ENCODE measurements around the gene ZGPAT.

ZGPAT gene

GRCh38 chr20:63685269-63686026 is 22.4 kb upstream of the ZGPAT start:
- Mint-ChIP-seq H3K27ac (no peak overlapping the region), H3K9me3 (no peaks in the 10 kb centered on the region), H3K36me3 (no peaks in the 10 kb centered on the region), H3K27me3 (no peaks in the 10 kb centered on the region), H3K4me1 (no peaks in the 10 kb centered on the region), H3K4me3 (no peak overlapping the region)
- no peak for DNase-seq (ENCODE audit: low spot score in 2 of 2)
- ATAC-seq (ENCODE audit: low read depth) = no peak

GRCh38 chr20:63686094-63686491 is 21.7 kb upstream of the ZGPAT start:
- Mint-ChIP-seq H3K27me3 (no peaks in the 10 kb centered on the region), H3K9me3 (no peaks in the 10 kb centered on the region), H3K27ac (no peak overlapping the region), H3K36me3 (no peaks in the 10 kb centered on the region), H3K4me3 (no peak overlapping the region), H3K4me1 (no peaks in the 10 kb centered on the region)
- DNase-seq (ENCODE audit: low spot score in 2 of 2) = no peak
- ATAC-seq (ENCODE audit: low read depth) = no peak

GRCh38 chr20:63686492-63687321 is 21.1 kb upstream of the ZGPAT start:
- peak; percentile 39 for ATAC-seq (ENCODE audit: low read depth)
- Mint-ChIP-seq H3K27me3 (no peaks in the 10 kb centered on the region), H3K4me1 (peaks cover 5% of the 10 kb centered on the region), H3K36me3 (no peaks in the 10 kb centered on the region), H3K9me3 (no peaks in the 10 kb centered on the region), H3K27ac (no peak overlapping the region), H3K4me3 (no peak overlapping the region)
- DNase-seq (ENCODE audit: low spot score in 2 of 2) = no peak

- DNase-seq (ENCODE audit: low spot score in 2 of 2) = no peak
- Mint-ChIP-seq H3K36me3 (no peaks in the 10 kb centered on the region), H3K27me3 (no peaks in the 10 kb centered on the region), H3K9me3 (no peaks in the 10 kb centered on the region), H3K4me3 (no peak overlapping the region), H3K27ac (no peak overlapping the region), H3K4me1 (peaks cover 5% of the 10 kb centered on the region)
- ATAC-seq (ENCODE audit: low read depth) = no peak
Measured at GRCh38 chr20:63687419-63688178, 20.2 kb upstream of the ZGPAT start.

GRCh38 chr20:63688228-63689045 is 19.4 kb upstream of the ZGPAT start:
- DNase-seq (ENCODE audit: low spot score in 2 of 2) = no peak

GRCh38 chr20:63689046-63690002 is 18.5 kb upstream of the ZGPAT start:
- Mint-ChIP-seq H3K36me3 (peaks cover 3% of the 10 kb centered on the region), H3K4me3 (no peak overlapping the region), H3K27ac (no peak overlapping the region), H3K9me3 (no peaks in the 10 kb centered on the region), H3K27me3 (no peaks in the 10 kb centered on the region), H3K4me1 (peaks cover 7% of the 10 kb centered on the region)
- DNase-seq (ENCODE audit: low spot score in 2 of 2) = no peak
- ATAC-seq (ENCODE audit: low read depth) = no peak

More at GRCh38 chr20:63688228-63689045, 19.4 kb upstream of the ZGPAT start:
- Mint-ChIP-seq H3K27ac (no peak overlapping the region), H3K36me3 (no peaks in the 10 kb centered on the region), H3K27me3 (no peaks in the 10 kb centered on the region), H3K4me3 (no peak overlapping the region), H3K4me1 (peaks cover 5% of the 10 kb centered on the region), H3K9me3 (no peaks in the 10 kb centered on the region)
- no peak for ATAC-seq (ENCODE audit: low read depth)

GRCh38 chr20:63690003-63690897 is 17.6 kb upstream of the ZGPAT start:
- Mint-ChIP-seq H3K27me3 (no peaks in the 10 kb centered on the region), H3K36me3 (peaks cover 3% of the 10 kb centered on the region), H3K4me3 (no peak overlapping the region), H3K27ac (no peak overlapping the region), H3K4me1 (peaks cover 7% of the 10 kb centered on the region), H3K9me3 (no peaks in the 10 kb centered on the region)
- ATAC-seq (ENCODE audit: low read depth) (no peak), DNase-seq (ENCODE audit: low spot score in 2 of 2) (no peak)

GRCh38 chr20:63690898-63691710 is 16.7 kb upstream of the ZGPAT start:
- ATAC-seq (ENCODE audit: low read depth) = peak; percentile 47
- Mint-ChIP-seq H3K36me3 (peaks cover 3% of the 10 kb centered on the region), H3K27ac (peak overlapping the region; percentile 77), H3K27me3 (no peaks in the 10 kb centered on the region), H3K4me3 (no peak overlapping the region), H3K4me1 (peaks cover 8% of the 10 kb centered on the region), H3K9me3 (no peaks in the 10 kb centered on the region)
- DNase-seq (ENCODE audit: low spot score in 2 of 2) = no peak

- ATAC-seq (ENCODE audit: low read depth) (no peak), DNase-seq (ENCODE audit: low spot score in 2 of 2) (no peak)
- Mint-ChIP-seq H3K4me3 (no peak overlapping the region), H3K27ac (peak overlapping the region; percentile 77), H3K4me1 (peaks cover 12% of the 10 kb centered on the region), H3K36me3 (peaks cover 3% of the 10 kb centered on the region), H3K9me3 (no peaks in the 10 kb centered on the region), H3K27me3 (no peaks in the 10 kb centered on the region)
Measured at GRCh38 chr20:63691711-63692435, 16.0 kb upstream of the ZGPAT start.

- no peaks in the 10 kb centered on the region for H3K9me3 Mint-ChIP-seq
- H3K36me3 Mint-ChIP-seq = peaks cover 3% of the 10 kb centered on the region
- no peak for ATAC-seq (ENCODE audit: low read depth)
- H3K27me3 Mint-ChIP-seq = no peaks in the 10 kb centered on the region
- peaks cover 17% of the 10 kb centered on the region for H3K4me1 Mint-ChIP-seq
- H3K27ac Mint-ChIP-seq = no peak overlapping the region
- H3K4me3 Mint-ChIP-seq = no peak overlapping the region
- no peak for DNase-seq (ENCODE audit: low spot score in 2 of 2)
Measured at GRCh38 chr20:63692436-63693082, 15.3 kb upstream of the ZGPAT start.

Data from memory B cell (primary cell).